ENCODE results near the gene SLC45A1.

DNA sequence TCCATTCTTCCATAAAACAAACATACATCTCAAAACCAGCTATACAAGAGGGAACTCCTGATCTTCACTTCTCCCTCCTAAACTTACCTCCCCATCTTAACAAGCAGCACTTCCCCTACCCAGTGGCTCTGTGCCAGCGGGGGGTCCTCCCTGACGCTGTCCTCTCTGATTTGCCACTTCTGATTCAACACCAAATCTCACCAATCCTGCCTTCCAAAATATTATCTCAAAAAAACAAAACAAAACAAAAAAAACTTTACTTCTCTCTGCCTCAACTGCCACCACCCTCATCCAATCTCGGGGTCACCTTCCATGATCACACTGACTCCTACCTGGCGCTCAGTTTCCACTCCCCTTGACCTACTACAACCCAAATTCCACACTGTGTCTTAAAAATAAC, 72.8 kb downstream of the SLC45A1 start:
- TF ChIP-seq TCF7L2 (IDR thresholded peaks at IDR 0.05; ENCODE audit: borderline replicate concordance, low read depth, low read length) (no peak), SALL2 (tag by site-specific recombination; IDR thresholded peaks at IDR 0.05; ENCODE audit: borderline replicate concordance) (no peak), REST (tag by site-specific recombination; IDR thresholded peaks at IDR 0.05) (no peak), PRDM4 (tag by site-specific recombination; IDR thresholded peaks at IDR 0.05) (no peak), PRDM1 (tag by site-specific recombination; IDR thresholded peaks at IDR 0.05) (no peak), HOXD13 (CRISPR knock-in tag; IDR thresholded peaks at IDR 0.05; ENCODE audit: borderline replicate concordance) (no peak), ZNF266 (tag by site-specific recombination; IDR thresholded peaks at IDR 0.05; ENCODE audit: low read depth) (no peak), ZNF10 (tag by site-specific recombination; IDR thresholded peaks at IDR 0.05) (no peak), KLF16 (tag by site-specific recombination; IDR thresholded peaks at IDR 0.05) (no peak), ZNF777 (tag by site-specific recombination; IDR thresholded peaks at IDR 0.05; ENCODE audit: borderline replicate concordance) (no peak)
- TF ChIP-seq, protein P1, sequence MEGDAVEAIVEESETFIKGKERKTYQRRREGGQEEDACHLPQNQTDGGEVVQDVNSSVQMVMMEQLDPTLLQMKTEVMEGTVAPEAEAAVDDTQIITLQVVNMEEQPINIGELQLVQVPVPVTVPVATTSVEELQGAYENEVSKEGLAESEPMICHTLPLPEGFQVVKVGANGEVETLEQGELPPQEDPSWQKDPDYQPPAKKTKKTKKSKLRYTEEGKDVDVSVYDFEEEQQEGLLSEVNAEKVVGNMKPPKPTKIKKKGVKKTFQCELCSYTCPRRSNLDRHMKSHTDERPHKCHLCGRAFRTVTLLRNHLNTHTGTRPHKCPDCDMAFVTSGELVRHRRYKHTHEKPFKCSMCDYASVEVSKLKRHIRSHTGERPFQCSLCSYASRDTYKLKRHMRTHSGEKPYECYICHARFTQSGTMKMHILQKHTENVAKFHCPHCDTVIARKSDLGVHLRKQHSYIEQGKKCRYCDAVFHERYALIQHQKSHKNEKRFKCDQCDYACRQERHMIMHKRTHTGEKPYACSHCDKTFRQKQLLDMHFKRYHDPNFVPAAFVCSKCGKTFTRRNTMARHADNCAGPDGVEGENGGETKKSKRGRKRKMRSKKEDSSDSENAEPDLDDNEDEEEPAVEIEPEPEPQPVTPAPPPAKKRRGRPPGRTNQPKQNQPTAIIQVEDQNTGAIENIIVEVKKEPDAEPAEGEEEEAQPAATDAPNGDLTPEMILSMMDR (tag by site-specific recombination; IDR thresholded peaks at IDR 0.05) = no peak
- TF ChIP-seq, protein P2, sequence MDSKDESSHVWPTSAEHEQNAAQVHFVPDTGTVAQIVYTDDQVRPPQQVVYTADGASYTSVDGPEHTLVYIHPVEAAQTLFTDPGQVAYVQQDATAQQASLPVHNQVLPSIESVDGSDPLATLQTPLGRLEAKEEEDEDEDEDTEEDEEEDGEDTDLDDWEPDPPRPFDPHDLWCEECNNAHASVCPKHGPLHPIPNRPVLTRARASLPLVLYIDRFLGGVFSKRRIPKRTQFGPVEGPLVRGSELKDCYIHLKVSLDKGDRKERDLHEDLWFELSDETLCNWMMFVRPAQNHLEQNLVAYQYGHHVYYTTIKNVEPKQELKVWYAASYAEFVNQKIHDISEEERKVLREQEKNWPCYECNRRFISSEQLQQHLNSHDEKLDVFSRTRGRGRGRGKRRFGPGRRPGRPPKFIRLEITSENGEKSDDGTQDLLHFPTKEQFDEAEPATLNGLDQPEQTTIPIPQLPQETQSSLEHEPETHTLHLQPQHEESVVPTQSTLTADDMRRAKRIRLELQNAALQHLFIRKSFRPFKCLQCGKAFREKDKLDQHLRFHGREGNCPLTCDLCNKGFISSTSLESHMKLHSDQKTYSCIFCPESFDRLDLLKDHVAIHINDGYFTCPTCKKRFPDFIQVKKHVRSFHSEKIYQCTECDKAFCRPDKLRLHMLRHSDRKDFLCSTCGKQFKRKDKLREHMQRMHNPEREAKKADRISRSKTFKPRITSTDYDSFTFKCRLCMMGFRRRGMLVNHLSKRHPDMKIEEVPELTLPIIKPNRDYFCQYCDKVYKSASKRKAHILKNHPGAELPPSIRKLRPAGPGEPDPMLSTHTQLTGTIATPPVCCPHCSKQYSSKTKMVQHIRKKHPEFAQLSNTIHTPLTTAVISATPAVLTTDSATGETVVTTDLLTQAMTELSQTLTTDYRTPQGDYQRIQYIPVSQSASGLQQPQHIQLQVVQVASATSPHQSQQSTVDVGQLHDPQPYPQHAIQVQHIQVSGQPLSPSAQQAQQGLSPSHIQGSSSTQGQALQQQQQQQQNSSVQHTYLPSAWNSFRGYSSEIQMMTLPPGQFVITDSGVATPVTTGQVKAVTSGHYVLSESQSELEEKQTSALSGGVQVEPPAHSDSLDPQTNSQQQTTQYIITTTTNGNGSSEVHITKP (tag by site-specific recombination; IDR thresholded peaks at IDR 0.05) = no peak
- TF ChIP-seq, protein P3, sequence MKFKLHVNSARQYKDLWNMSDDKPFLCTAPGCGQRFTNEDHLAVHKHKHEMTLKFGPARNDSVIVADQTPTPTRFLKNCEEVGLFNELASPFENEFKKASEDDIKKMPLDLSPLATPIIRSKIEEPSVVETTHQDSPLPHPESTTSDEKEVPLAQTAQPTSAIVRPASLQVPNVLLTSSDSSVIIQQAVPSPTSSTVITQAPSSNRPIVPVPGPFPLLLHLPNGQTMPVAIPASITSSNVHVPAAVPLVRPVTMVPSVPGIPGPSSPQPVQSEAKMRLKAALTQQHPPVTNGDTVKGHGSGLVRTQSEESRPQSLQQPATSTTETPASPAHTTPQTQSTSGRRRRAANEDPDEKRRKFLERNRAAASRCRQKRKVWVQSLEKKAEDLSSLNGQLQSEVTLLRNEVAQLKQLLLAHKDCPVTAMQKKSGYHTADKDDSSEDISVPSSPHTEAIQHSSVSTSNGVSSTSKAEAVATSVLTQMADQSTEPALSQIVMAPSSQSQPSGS (tag by site-specific recombination; IDR thresholded peaks at IDR 0.05; ENCODE audit: low read depth) = no peak

Data from HEK293 (cell line).